ENCODE results near the gene GRIN2B. TPM values are rescaled to one million over a fixed set of nuclear protein-coding genes. Genes with fewer than 3 reads are reported as not detected.
A peak's percentile ranks its signal among the peaks of the same experiment; 100 is the strongest.

The GRIN2B gene
- total and polyA plus RNA-seq, 10 of the 15 experiments (the other 5 are each of a cell fraction or from before 2014, with no cell fraction given): under 0.01 TPM; not detected in 9

GRCh38 chr12:13964666-13965065 lies 16.7 kb downstream of the GRIN2B start:
- ChIA-PET CTCF (interaction anchor here (0.8 to 2.4 kb wide), 3 partner anchors 101 to 650 kb away, joined by 3 to 9 read pairs (median 5); no protein-coding TSS in a partner anchor), RAD21 (ENCODE audit: unreplicated experiment) (no interaction called here), SMC1A (ENCODE audit: uncharacterized antibody, unreplicated experiment) (interaction anchor here (1.3 kb wide), 1 partner anchor 202 kb away, joined by 3 read pairs; no protein-coding TSS in a partner anchor), POLR2A (no interaction called here)
- H3K36me3 ChIP-seq (ENCODE audit: control insufficient read depth in 2 of 2, insufficient read depth in 2 of 2, low read length in 1 of 2): no peaks in the 10 kb centered on the region
- no peak overlapping the region for H2AFZ ChIP-seq (ENCODE audit: control insufficient read depth, low read depth, low read length)
- BruUV-seq (replicated peaks): no TSS peak
- ATAC-seq (no peak), DNase-seq (ENCODE audit: low read depth, low spot score) (no peak), FAIRE-seq (no peak)
- TF ChIP-seq MEF2A (IDR thresholded peaks at IDR 0.05; ENCODE audit: insufficient read depth, low read depth, low read length): no peak
- no peak for TF ChIP-seq ASH2L (IDR thresholded peaks at IDR 0.05; ENCODE audit: borderline replicate concordance, low read depth)
- no peaks in the 10 kb centered on the region for H3K9me3 ChIP-seq (replicated peaks; ENCODE audit: control insufficient read depth, insufficient read depth, low read length)
- H3K27ac ChIP-seq (ENCODE audit: control insufficient read depth, insufficient read depth): no peak overlapping the region
- H3K4me1 ChIP-seq (ENCODE audit: control insufficient read depth, insufficient read depth, low read length): no peaks in the 10 kb centered on the region
- WGBS (ENCODE audit: insufficient coverage, insufficient replicate concordance, low lambda C conversion rate, missing lambda C conversion rate): 57% methylated on average over 5 of the region's 5 CpGs
- H3K4me2 ChIP-seq (ENCODE audit: control insufficient read depth, insufficient read depth): no peak overlapping the region
- in situ Hi-C loops (cut with MboI) (no loop called here), intact Hi-C loops (cut with micrococcal nuclease; ENCODE audit: unreplicated experiment) (no loop called here)
- no peaks in the 10 kb centered on the region; a peak in 2 of 4 replicates for H3K27me3 ChIP-seq (replicated peaks in 1 of 2; ENCODE audit: control insufficient read depth in 2 of 2, insufficient read depth in 2 of 2, low read length in 1 of 2)
- H3K79me2 ChIP-seq (ENCODE audit: control insufficient read depth, insufficient read depth, low read length): no peaks in the 10 kb centered on the region
- H4K20me1 ChIP-seq (ENCODE audit: control insufficient read depth, insufficient read depth): no peaks in the 10 kb centered on the region
- no peak overlapping the region for H3K9ac ChIP-seq (ENCODE audit: control insufficient read depth, insufficient read depth, low read length)
- no peak overlapping the region for H3K4me3 ChIP-seq

GRCh38 chr12:13962699-13963098 lies 18.7 kb downstream of the GRIN2B start:
- ATAC-seq: peak; percentile 76
- WGBS (ENCODE audit: insufficient coverage, insufficient replicate concordance, low lambda C conversion rate, missing lambda C conversion rate): 45% methylated on average over 8 of the region's 8 CpGs
- Histone ChIP-seq H3K27ac (ENCODE audit: control insufficient read depth, insufficient read depth) (no peak overlapping the region), H4K20me1 (ENCODE audit: control insufficient read depth, insufficient read depth) (no peaks in the 10 kb centered on the region), H3K4me2 (ENCODE audit: control insufficient read depth, insufficient read depth) (no peak overlapping the region), H3K4me1 (ENCODE audit: control insufficient read depth, insufficient read depth, low read length) (no peaks in the 10 kb centered on the region), H2AFZ (ENCODE audit: control insufficient read depth, low read depth, low read length) (no peak overlapping the region), H3K9me3 (replicated peaks; ENCODE audit: control insufficient read depth, insufficient read depth, low read length) (no peaks in the 10 kb centered on the region), H3K4me3 (no peak overlapping the region), H3K9ac (ENCODE audit: control insufficient read depth, insufficient read depth, low read length) (no peak overlapping the region), H3K27me3 (replicated peaks in 1 of 2; ENCODE audit: control insufficient read depth in 2 of 2, insufficient read depth in 2 of 2, low read length in 1 of 2) (no peaks in the 10 kb centered on the region; a peak in 2 of 4 replicates), H3K36me3 (ENCODE audit: control insufficient read depth in 2 of 2, insufficient read depth in 2 of 2, low read length in 1 of 2) (no peaks in the 10 kb centered on the region), H3K79me2 (ENCODE audit: control insufficient read depth, insufficient read depth, low read length) (no peaks in the 10 kb centered on the region)
- RAD21 ChIA-PET (ENCODE audit: unreplicated experiment): no interaction called here
- SMC1A ChIA-PET (ENCODE audit: uncharacterized antibody, unreplicated experiment): no interaction called here
- POLR2A ChIA-PET: no interaction called here
- intact Hi-C loops (cut with micrococcal nuclease; ENCODE audit: unreplicated experiment): no loop called here
- CTCF ChIA-PET: interaction anchor here (1.3 to 2.4 kb wide), 2 partner anchors 11 to 205 kb away, joined by 3 to 9 read pairs; no protein-coding TSS in a partner anchor
- FAIRE-seq: no peak
- in situ Hi-C loops (cut with MboI): no loop called here
- TF ChIP-seq CREM (IDR thresholded peaks at IDR 0.05; ENCODE audit: low read depth) (no peak), RAD21 (IDR thresholded peaks at IDR 0.05; ENCODE audit: insufficient read depth, low read depth, low read length) (peak; percentile 18; the same call in 1 of the 2 replicates), MEF2B (IDR thresholded peaks at IDR 0.05; ENCODE audit: partially characterized antibody, poor library complexity, severe bottlenecking) (peak; percentile 78), CTCF (IDR thresholded peaks at IDR 0.05 in 2 of 3, conservative IDR thresholded peaks at IDR 0.05 in 1 of 3; ENCODE audit: control insufficient read depth in 2 of 3, extremely low read depth in 1 of 3, insufficient read depth in 1 of 3, low read depth in 3 of 3, low read length in 3 of 3) (peak; percentile 32 to 52 (median 44); a peak in 5 of 6 replicates), SMC3 (IDR thresholded peaks at IDR 0.05; ENCODE audit: borderline replicate concordance, low read length) (peak; percentile 35; the same call in 1 of the 2 replicates), NFYB (IDR thresholded peaks at IDR 0.05; ENCODE audit: insufficient read depth, low read depth, low read length) (no peak)
- BruUV-seq (replicated peaks): no TSS peak
- DNase-seq (ENCODE audit: low read depth, low spot score): no peak
